ENCODE measurements around the gene MCEMP1. TPM values are rescaled to one million over a fixed set of nuclear protein-coding genes. Genes with fewer than 3 reads are reported as not detected.

Gene MCEMP1
- polyA plus RNA-seq, 3 donors = 79.4 to 122 (median 104) TPM

- H3K9ac ChIP-seq (ENCODE audit: insufficient read depth, low read length, poor library complexity, severe bottlenecking) = no peak overlapping the region
- DNase-seq = no peak
- peak overlapping the region in 2 of 7 donors; percentile 35 to 74 for H3K27ac Mint-ChIP-seq
Measured at GRCh38 chr19:7641290-7642276, 35.3 kb upstream of the MCEMP1 start.

More at GRCh38 chr19:7641290-7642276, 35.3 kb upstream of the MCEMP1 start:
- peaks cover 65 to 80% of the 10 kb centered on the region in 2 donors for H3K4me1 ChIP-seq (ENCODE audit: control insufficient read depth in 1 of 2, insufficient read depth in 2 of 2, low read length in 2 of 2)
- peaks cover 0 to 2% (median 0%) of the 10 kb centered on the region in 7 donors for H3K9me3 Mint-ChIP-seq
- peaks cover 90% of the 10 kb centered on the region for H3K79me2 ChIP-seq (ENCODE audit: insufficient read depth, low read length)
- peaks cover 48 to 75% of the 10 kb centered on the region in 2 donors for H3K36me3 Mint-ChIP-seq
- H3K4me2 ChIP-seq (replicated peaks; ENCODE audit: extremely low read depth, low read length, poor library complexity, severe bottlenecking) = no peak overlapping the region
- H3K27ac ChIP-seq (ENCODE audit: low read depth in 1 of 2, low read length in 2 of 2) = no peak overlapping the region
- H3K27me3 ChIP-seq (ENCODE audit: control insufficient read depth in 2 of 2, insufficient read depth in 2 of 2, low read length in 2 of 2) = no peaks in the 10 kb centered on the region
- no peak overlapping the region for H3K4me3 ChIP-seq (replicated peaks in 1 of 3; ENCODE audit: low read depth in 2 of 3, low read length in 3 of 3)
- intact Hi-C loops (cut with micrococcal nuclease) = no loop called here
- H3K4me1 Mint-ChIP-seq = peaks cover 67% of the 10 kb centered on the region
- peaks cover 47 to 67% of the 10 kb centered on the region in 2 donors for H3K36me3 ChIP-seq (replicated peaks in 1 of 2; ENCODE audit: control insufficient read depth in 1 of 2, insufficient read depth in 2 of 2, low read length in 2 of 2)
- TF ChIP-seq CTCF (IDR thresholded peaks at IDR 0.05) = no peak
- no peaks in the 10 kb centered on the region for H3K9me3 ChIP-seq (replicated peaks in 1 of 2; ENCODE audit: control insufficient read depth in 1 of 2, insufficient read depth in 1 of 2, low read length in 2 of 2)
- H2AFZ ChIP-seq (ENCODE audit: insufficient read depth, low read depth, low read length, poor library complexity, severe bottlenecking) = no peak overlapping the region
- no peak overlapping the region for H3K4me3 Mint-ChIP-seq
- peaks cover 76% of the 10 kb centered on the region for H4K20me1 ChIP-seq (ENCODE audit: insufficient read depth, low read length)
- peaks cover 0 to 1% (median 0%) of the 10 kb centered on the region in 3 donors for H3K27me3 Mint-ChIP-seq (ENCODE audit: low read depth in 3 of 3)
- WGBS (ENCODE audit: insufficient coverage) = 91% methylated on average over 26 of the region's 43 CpGs
